Thoracic aorta (tissue), 2 donors: ENCODE measurements around the gene ARHGEF40. TPM values are rescaled to one million over a fixed set of nuclear protein-coding genes. Genes with fewer than 3 reads are reported as not detected.

ENCODE experiments used
- ATAC-seq: fragments of 150-250 bp; one replicate; pipeline ENCODE4 v1.8.0; 2017; ENCODE audit warnings: low read depth; ENCODE audit not compliant: insufficient number of reproducible peaks, low FRiP score
- DNase-seq: peaks from one replicate; pipeline ENCODE4 v3.0.0-alpha.2; 2020; ENCODE audit warnings: low spot score
- H3K27ac ChIP-seq, 2 donors: fragments of 200-600 bp; sonication (generic); 1 replicate in 1 of 2; 2 replicates in 1 of 2; pipeline ENCODE4 v1.5.1; 2016; ENCODE audit warnings: mild to moderate bottlenecking in 2 of 2, moderate library complexity in 2 of 2
- H3K27me3 ChIP-seq: fragments of 200-600 bp; sonication (generic); replicated peaks from 2 replicates; pipeline ENCODE4 v1.6.0; 2016; ENCODE audit warnings: mild to moderate bottlenecking; ENCODE audit not compliant: insufficient read depth
- H3K36me3 ChIP-seq: fragments of 200-600 bp; sonication (generic); one replicate; pipeline ENCODE4 v1.5.1; 2016
- H3K4me1 ChIP-seq, 2 donors: fragments of 200-600 bp; sonication (generic); 1 replicate in 1 of 2; 2 replicates in 1 of 2; pipeline versions ENCODE4 v1.5.1 to v1.6.0; 2016; ENCODE audit warnings: low read depth in 2 of 2, mild to moderate bottlenecking in 1 of 2; ENCODE audit not compliant: control insufficient read depth in 1 of 2
- H3K4me3 ChIP-seq: fragments of 200-600 bp; sonication (generic); 2 replicates; pipeline ENCODE4 v1.5.1; 2016; ENCODE audit warnings: mild to moderate bottlenecking
- H3K9me3 ChIP-seq: fragments of 200-600 bp; sonication (generic); 2 replicates; pipeline ENCODE4 v1.5.1; 2016
- CTCF ChIP-seq: fragments of 200-600 bp; sonication (generic); IDR thresholded peaks from one replicate; pipeline ENCODE4 v1.5.1; 2019; ENCODE audit warnings: antibody characterized with exemption
- total RNA-seq, 2 donors: library from RNA; depleted of rRNA; stranded (reverse); fragments of >200 nt; gene quantifications; one replicate each; pipeline versions ENCODE4 v1.1.0 to v1.2.3, GENCODE V29; 2016

ARHGEF40 gene
- total RNA-seq, 2 donors from 2014 or later = 51.0 to 61.7 TPM

GRCh38 chr14:21113369-21113768, 43.3 kb downstream of the ARHGEF40 start:
- ATAC-seq (no peak), DNase-seq (no peak)
- no peak overlapping the region for H3K4me3 ChIP-seq
- H3K4me1 ChIP-seq = no peaks in the 10 kb centered on the region
- no peaks in the 10 kb centered on the region for H3K36me3 ChIP-seq
- no peaks in the 10 kb centered on the region for H3K27me3 ChIP-seq
- TF ChIP-seq CTCF = no peak
- no peaks in the 10 kb centered on the region for H3K9me3 ChIP-seq
- no peak overlapping the region for H3K27ac ChIP-seq

DNA sequence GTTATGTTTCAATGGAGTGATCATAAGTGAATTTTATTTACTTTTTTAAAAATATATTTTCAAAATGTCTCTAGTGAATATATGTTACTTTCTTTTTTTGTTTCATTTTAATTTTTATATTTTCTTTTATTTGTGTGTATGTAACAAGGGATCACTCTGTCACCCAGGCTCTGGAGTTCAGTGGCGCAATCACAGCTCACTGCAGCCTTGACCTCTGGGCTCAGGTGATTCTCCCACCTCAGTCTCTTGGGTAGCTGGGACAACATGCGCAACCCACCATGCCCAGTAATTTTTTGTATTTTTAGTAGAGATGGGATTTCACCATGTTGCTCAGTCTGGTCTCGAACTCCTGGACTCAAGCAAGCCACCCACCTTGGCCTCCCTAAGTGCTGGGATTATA, 48.8 kb downstream of the ARHGEF40 start:
- ATAC-seq = no peak
- DNase-seq = no peak
- Histone ChIP-seq H3K27ac (no peak overlapping the region), H3K4me3 (no peak overlapping the region), H3K36me3 (no peaks in the 10 kb centered on the region), H3K9me3 (no peaks in the 10 kb centered on the region), H3K27me3 (peaks cover 5% of the 10 kb centered on the region), H3K4me1 (no peaks in the 10 kb centered on the region)
- TF ChIP-seq CTCF = no peak

- no peaks in the 10 kb centered on the region for H3K36me3 ChIP-seq
- peaks cover 5% of the 10 kb centered on the region for H3K27me3 ChIP-seq
- no peak for ATAC-seq
- no peak overlapping the region for H3K4me3 ChIP-seq
- H3K9me3 ChIP-seq = peaks cover 2% of the 10 kb centered on the region
- no peak for TF ChIP-seq CTCF
- H3K4me1 ChIP-seq = no peaks in the 10 kb centered on the region
- no peak overlapping the region for H3K27ac ChIP-seq
- no peak for DNase-seq
Observed at GRCh38 chr14:21120686-21121085, 50.6 kb downstream of the ARHGEF40 start.

GRCh38 chr14:21121122-21121521, 51.0 kb downstream of the ARHGEF40 start:
- ATAC-seq (no peak), DNase-seq (no peak)
- no peak overlapping the region for H3K4me3 ChIP-seq
- no peaks in the 10 kb centered on the region for H3K4me1 ChIP-seq
- peaks cover 5% of the 10 kb centered on the region for H3K27me3 ChIP-seq
- no peak for TF ChIP-seq CTCF
- H3K27ac ChIP-seq = no peak overlapping the region
- H3K9me3 ChIP-seq = peaks cover 2% of the 10 kb centered on the region
- no peaks in the 10 kb centered on the region for H3K36me3 ChIP-seq

DNA sequence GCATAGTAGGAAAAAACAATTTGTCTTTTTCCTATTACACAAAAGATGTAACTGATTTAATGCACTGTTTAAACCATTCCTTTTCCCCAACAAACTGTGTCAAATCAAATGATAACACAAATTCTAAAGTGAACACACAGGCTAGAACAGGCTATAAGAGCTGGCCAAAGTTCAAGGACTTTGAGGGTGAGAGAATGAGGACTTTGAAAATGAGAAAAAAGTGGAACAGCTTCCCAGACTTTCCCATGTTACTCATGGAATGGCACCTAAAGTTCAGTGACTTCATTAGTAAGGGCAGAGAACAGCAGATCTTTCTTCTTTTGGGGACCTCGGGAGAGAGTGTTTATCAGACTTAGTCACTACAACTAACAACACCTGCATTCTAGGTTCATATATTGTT, 53.3 kb downstream of the ARHGEF40 start:
- Histone ChIP-seq H3K36me3 (no peaks in the 10 kb centered on the region), H3K27me3 (peaks cover 5% of the 10 kb centered on the region), H3K4me3 (no peak overlapping the region), H3K4me1 (no peaks in the 10 kb centered on the region), H3K27ac (no peak overlapping the region), H3K9me3 (peaks cover 2% of the 10 kb centered on the region)
- no peak for ATAC-seq
- no peak for TF ChIP-seq CTCF
- no peak for DNase-seq
